WTC11 (cell line): ENCODE measurements around the gene POLR2M. TPM values are rescaled to one million over a fixed set of nuclear protein-coding genes. Genes with fewer than 3 reads are reported as not detected.

ENCODE experiments used
- ATAC-seq: fragments of 200-7000 bp; cut with Tn5 transposase; 2 replicates; pipeline ENCODE4 v1.10.0; 2021; ENCODE audit warnings: mild to moderate bottlenecking, moderate library complexity
- CTCF ChIA-PET: fragments of 300-600 bp; sonication (Branson Sonifier 250); formaldehyde crosslinking; loops from one replicate; lab custom pipeline; 2021; ENCODE audit warnings: antibody characterized with exemption; lab: Charles Lee
- POLR2A ChIA-PET: fragments of 350-600 bp; sonication (Branson Sonifier 250); formaldehyde crosslinking; loops from one replicate; lab custom pipeline; 2021; ENCODE audit warnings: antibody characterized with exemption; lab: Charles Lee
- DNase-seq: peaks from one replicate; pipeline ENCODE4 v3.0.0; 2021; ENCODE audit warnings: low spot score
- H3K27ac Mint-ChIP-seq: 2 replicates; pipeline ENCODE4 v1.8.0; 2021; ENCODE audit warnings: mixed read lengths
- H3K27me3 Mint-ChIP-seq: 2 replicates; pipeline ENCODE4 v1.8.0; 2021; ENCODE audit warnings: low read depth, mild to moderate bottlenecking, moderate library complexity, mixed read lengths
- H3K36me3 Mint-ChIP-seq: 2 replicates; pipeline ENCODE4 v1.8.0; 2021; ENCODE audit warnings: mixed read lengths
- H3K4me1 Mint-ChIP-seq: 2 replicates; pipeline ENCODE4 v1.8.0; 2022; ENCODE audit warnings: mixed read lengths
- H3K4me3 Mint-ChIP-seq: 2 replicates; pipeline ENCODE4 v1.8.0; 2021; ENCODE audit warnings: mild to moderate bottlenecking, moderate library complexity, mixed read lengths
- H3K9me3 Mint-ChIP-seq: 2 replicates; pipeline ENCODE4 v1.8.0; 2021; ENCODE audit warnings: mixed read lengths
- ARID4B ChIP-seq: sonication (generic); formaldehyde crosslinking; IDR thresholded peaks from 2 replicates; pipeline ENCODE4 v1.8.0; 2023; ENCODE audit warnings: missing genetic modification reagents, mild to moderate bottlenecking, borderline replicate concordance
- E2F1 ChIP-seq: sonication (generic); formaldehyde crosslinking; IDR thresholded peaks from 2 replicates; pipeline ENCODE4 v1.8.0; 2022; ENCODE audit warnings: mild to moderate bottlenecking, missing genetic modification reagents
- ELF4 ChIP-seq: sonication (generic); formaldehyde crosslinking; IDR thresholded peaks from 2 replicates; pipeline ENCODE4 v1.8.1; 2022; ENCODE audit warnings: low read depth, mild to moderate bottlenecking, moderate library complexity, missing genetic modification reagents
- GABPB1 ChIP-seq: sonication (generic); formaldehyde crosslinking; IDR thresholded peaks from 2 replicates; pipeline ENCODE4 v1.8.1; 2023; ENCODE audit warnings: mild to moderate bottlenecking, missing genetic modification reagents
- OVOL2 ChIP-seq: fragments of 250-450 bp; sonication (Bioruptor Pico); IDR thresholded peaks from 2 replicates; pipeline ENCODE4 v1.9.0; 2021; ENCODE audit warnings: mild to moderate bottlenecking, borderline replicate concordance
- SP1 ChIP-seq: sonication (generic); formaldehyde crosslinking; conservative IDR thresholded peaks from 2 replicates; pipeline ENCODE4 v1.8.1; 2022; ENCODE audit warnings: missing genetic modification reagents
- ZNF232 ChIP-seq: sonication (generic); formaldehyde crosslinking; IDR thresholded peaks from 2 replicates; pipeline ENCODE4 v1.8.0; 2022; ENCODE audit warnings: mild to moderate bottlenecking, missing genetic modification reagents
- ZNF263 ChIP-seq: sonication (generic); formaldehyde crosslinking; IDR thresholded peaks from 2 replicates; pipeline ENCODE4 v1.8.1; 2022; ENCODE audit warnings: low read depth, mild to moderate bottlenecking, moderate library complexity, missing genetic modification reagents
- ZNF416 ChIP-seq: fragments of 250-450 bp; sonication (Bioruptor Pico); IDR thresholded peaks from 2 replicates; pipeline ENCODE4 v1.9.0; 2021; ENCODE audit warnings: mild to moderate bottlenecking, inconsistent platforms
- ZNF512 ChIP-seq: sonication (generic); formaldehyde crosslinking; IDR thresholded peaks from 2 replicates; pipeline ENCODE4 v1.8.1; 2022; ENCODE audit warnings: missing genetic modification reagents, borderline replicate concordance
- total RNA-seq: library from RNA; stranded (reverse); gene quantifications from 3 replicates; pipeline ENCODE4 v1.2.3, GENCODE V29; 2021
- TF ChIP-seq, protein P1 (sequence below): sonication (generic); formaldehyde crosslinking; IDR thresholded peaks from 2 replicates; pipeline ENCODE4 v1.8.1; 2023; ENCODE audit warnings: mild to moderate bottlenecking, missing genetic modification reagents, borderline replicate concordance
- TF ChIP-seq, protein P2 (sequence below): sonication (generic); formaldehyde crosslinking; IDR thresholded peaks from 2 replicates; pipeline ENCODE4 v1.8.1; 2023; ENCODE audit warnings: mild to moderate bottlenecking, missing genetic modification reagents, moderate library complexity
- TF ChIP-seq, protein P3 (sequence below): fragments of 250-450 bp; sonication (Bioruptor Pico); IDR thresholded peaks from 2 replicates; pipeline ENCODE4 v2.1.2; 2022; ENCODE audit warnings: mild to moderate bottlenecking, moderate library complexity
- TF ChIP-seq, protein P4 (sequence below): fragments of 250-450 bp; sonication (Bioruptor Pico); IDR thresholded peaks from 2 replicates; pipeline ENCODE4 v1.9.0; 2021; ENCODE audit warnings: mild to moderate bottlenecking
- TF ChIP-seq, protein P5 (sequence below): fragments of 250-450 bp; sonication (Bioruptor Pico); IDR thresholded peaks from 2 replicates; pipeline ENCODE4 v1.9.0; 2021; ENCODE audit warnings: mild to moderate bottlenecking

The POLR2M gene
- total RNA-seq, 1 experiment from 2014 or later, result 84.4 TPM

GRCh38 chr15:57662091-57662744 is 44.3 kb upstream of the POLR2M start (continued):
- TF ChIP-seq, protein P1, sequence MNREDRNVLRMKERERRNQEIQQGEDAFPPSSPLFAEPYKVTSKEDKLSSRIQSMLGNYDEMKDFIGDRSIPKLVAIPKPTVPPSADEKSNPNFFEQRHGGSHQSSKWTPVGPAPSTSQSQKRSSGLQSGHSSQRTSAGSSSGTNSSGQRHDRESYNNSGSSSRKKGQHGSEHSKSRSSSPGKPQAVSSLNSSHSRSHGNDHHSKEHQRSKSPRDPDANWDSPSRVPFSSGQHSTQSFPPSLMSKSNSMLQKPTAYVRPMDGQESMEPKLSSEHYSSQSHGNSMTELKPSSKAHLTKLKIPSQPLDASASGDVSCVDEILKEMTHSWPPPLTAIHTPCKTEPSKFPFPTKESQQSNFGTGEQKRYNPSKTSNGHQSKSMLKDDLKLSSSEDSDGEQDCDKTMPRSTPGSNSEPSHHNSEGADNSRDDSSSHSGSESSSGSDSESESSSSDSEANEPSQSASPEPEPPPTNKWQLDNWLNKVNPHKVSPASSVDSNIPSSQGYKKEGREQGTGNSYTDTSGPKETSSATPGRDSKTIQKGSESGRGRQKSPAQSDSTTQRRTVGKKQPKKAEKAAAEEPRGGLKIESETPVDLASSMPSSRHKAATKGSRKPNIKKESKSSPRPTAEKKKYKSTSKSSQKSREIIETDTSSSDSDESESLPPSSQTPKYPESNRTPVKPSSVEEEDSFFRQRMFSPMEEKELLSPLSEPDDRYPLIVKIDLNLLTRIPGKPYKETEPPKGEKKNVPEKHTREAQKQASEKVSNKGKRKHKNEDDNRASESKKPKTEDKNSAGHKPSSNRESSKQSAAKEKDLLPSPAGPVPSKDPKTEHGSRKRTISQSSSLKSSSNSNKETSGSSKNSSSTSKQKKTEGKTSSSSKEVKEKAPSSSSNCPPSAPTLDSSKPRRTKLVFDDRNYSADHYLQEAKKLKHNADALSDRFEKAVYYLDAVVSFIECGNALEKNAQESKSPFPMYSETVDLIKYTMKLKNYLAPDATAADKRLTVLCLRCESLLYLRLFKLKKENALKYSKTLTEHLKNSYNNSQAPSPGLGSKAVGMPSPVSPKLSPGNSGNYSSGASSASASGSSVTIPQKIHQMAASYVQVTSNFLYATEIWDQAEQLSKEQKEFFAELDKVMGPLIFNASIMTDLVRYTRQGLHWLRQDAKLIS, result no peak
- TF ChIP-seq, protein P2, sequence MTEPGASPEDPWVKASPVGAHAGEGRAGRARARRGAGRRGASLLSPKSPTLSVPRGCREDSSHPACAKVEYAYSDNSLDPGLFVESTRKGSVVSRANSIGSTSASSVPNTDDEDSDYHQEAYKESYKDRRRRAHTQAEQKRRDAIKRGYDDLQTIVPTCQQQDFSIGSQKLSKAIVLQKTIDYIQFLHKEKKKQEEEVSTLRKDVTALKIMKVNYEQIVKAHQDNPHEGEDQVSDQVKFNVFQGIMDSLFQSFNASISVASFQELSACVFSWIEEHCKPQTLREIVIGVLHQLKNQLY, result no peak

DNA sequence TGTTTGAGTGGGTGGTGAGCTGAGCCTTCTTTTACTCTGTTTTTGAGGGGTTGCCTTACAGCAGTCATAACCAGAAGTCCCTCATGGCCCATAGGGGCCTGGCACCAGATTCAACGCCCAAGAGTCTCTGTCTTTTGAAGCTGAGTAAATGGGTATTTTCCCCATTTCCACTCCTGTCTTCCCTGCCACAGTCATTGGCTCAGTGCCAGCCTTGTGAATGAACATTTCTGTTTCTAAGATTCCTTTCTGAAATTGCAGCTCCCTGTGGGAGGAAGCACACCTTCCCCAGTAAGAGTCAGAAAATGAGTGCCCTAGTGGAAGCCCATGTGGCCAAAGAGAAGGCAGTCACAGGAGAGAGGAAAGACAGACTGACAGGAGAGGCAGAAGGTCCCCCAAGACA is 43.7 kb upstream of the POLR2M start:
- ChIA-PET POLR2A (no interaction called here), CTCF (interaction anchor here (0.6 to 1.1 kb wide), 4 partner anchors 21 to 408 kb away, joined by 3 to 7 read pairs (median 4); no protein-coding TSS in a partner anchor)
- H3K4me1 Mint-ChIP-seq, result no peaks in the 10 kb centered on the region
- ATAC-seq (no peak), DNase-seq (no peak)
- no peaks in the 10 kb centered on the region; the same call in 1 of the 2 replicates for H3K27me3 Mint-ChIP-seq
- H3K36me3 Mint-ChIP-seq, result no peaks in the 10 kb centered on the region
- no peaks in the 10 kb centered on the region for H3K9me3 Mint-ChIP-seq
- H3K4me3 Mint-ChIP-seq, result no peak overlapping the region
- TF ChIP-seq, protein P3, sequence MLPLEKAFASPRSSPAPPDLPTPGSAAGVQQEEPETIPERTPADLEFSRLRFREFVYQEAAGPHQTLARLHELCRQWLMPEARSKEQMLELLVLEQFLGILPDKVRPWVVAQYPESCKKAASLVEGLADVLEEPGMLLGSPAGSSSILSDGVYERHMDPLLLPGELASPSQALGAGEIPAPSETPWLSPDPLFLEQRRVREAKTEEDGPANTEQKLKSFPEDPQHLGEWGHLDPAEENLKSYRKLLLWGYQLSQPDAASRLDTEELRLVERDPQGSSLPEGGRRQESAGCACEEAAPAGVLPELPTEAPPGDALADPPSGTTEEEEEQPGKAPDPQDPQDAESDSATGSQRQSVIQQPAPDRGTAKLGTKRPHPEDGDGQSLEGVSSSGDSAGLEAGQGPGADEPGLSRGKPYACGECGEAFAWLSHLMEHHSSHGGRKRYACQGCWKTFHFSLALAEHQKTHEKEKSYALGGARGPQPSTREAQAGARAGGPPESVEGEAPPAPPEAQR (CRISPR knock-in tag), result no peak
- no peak for TF ChIP-seq E2F1
- TF ChIP-seq, protein P4, sequence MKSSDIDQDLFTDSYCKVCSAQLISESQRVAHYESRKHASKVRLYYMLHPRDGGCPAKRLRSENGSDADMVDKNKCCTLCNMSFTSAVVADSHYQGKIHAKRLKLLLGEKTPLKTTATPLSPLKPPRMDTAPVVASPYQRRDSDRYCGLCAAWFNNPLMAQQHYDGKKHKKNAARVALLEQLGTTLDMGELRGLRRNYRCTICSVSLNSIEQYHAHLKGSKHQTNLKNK (CRISPR knock-in tag), result no peak
- TF ChIP-seq GABPB1, result no peak
- TF ChIP-seq ELF4, result no peak
- no peak for TF ChIP-seq ARID4B (CRISPR knock-in tag)
- TF ChIP-seq ZNF232 (CRISPR knock-in tag), result no peak
- no peak overlapping the region for H3K27ac Mint-ChIP-seq

- H3K36me3 Mint-ChIP-seq, result no peaks in the 10 kb centered on the region
- no peaks in the 10 kb centered on the region; the same call in 1 of the 2 replicates for H3K27me3 Mint-ChIP-seq
- H3K4me1 Mint-ChIP-seq, result no peaks in the 10 kb centered on the region
- CTCF ChIA-PET, result interaction anchor here (0.6 to 1.1 kb wide), 4 partner anchors 22 to 408 kb away, joined by 3 to 7 read pairs (median 4); no protein-coding TSS in a partner anchor
- POLR2A ChIA-PET, result no interaction called here
- DNase-seq (no peak), ATAC-seq (peak; percentile 67)
- H3K4me3 Mint-ChIP-seq, result no peak overlapping the region
- H3K9me3 Mint-ChIP-seq, result no peaks in the 10 kb centered on the region
- H3K27ac Mint-ChIP-seq, result no peak overlapping the region
- TF ChIP-seq, protein P5, sequence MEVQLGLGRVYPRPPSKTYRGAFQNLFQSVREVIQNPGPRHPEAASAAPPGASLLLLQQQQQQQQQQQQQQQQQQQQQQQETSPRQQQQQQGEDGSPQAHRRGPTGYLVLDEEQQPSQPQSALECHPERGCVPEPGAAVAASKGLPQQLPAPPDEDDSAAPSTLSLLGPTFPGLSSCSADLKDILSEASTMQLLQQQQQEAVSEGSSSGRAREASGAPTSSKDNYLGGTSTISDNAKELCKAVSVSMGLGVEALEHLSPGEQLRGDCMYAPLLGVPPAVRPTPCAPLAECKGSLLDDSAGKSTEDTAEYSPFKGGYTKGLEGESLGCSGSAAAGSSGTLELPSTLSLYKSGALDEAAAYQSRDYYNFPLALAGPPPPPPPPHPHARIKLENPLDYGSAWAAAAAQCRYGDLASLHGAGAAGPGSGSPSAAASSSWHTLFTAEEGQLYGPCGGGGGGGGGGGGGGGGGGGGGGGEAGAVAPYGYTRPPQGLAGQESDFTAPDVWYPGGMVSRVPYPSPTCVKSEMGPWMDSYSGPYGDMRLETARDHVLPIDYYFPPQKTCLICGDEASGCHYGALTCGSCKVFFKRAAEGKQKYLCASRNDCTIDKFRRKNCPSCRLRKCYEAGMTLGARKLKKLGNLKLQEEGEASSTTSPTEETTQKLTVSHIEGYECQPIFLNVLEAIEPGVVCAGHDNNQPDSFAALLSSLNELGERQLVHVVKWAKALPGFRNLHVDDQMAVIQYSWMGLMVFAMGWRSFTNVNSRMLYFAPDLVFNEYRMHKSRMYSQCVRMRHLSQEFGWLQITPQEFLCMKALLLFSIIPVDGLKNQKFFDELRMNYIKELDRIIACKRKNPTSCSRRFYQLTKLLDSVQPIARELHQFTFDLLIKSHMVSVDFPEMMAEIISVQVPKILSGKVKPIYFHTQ, result no peak
- no peak for TF ChIP-seq ZNF263 (CRISPR knock-in tag)
- TF ChIP-seq ZNF416 (CRISPR knock-in tag), result no peak
- TF ChIP-seq SP1 (CRISPR knock-in tag), result no peak
- no peak for TF ChIP-seq OVOL2
- TF ChIP-seq ZNF512 (CRISPR knock-in tag), result no peak
Measured at GRCh38 chr15:57663262-57663661, 43.3 kb upstream of the POLR2M start.
